ENCODE measurements around the gene CDCA7. TPM values are rescaled to one million over a fixed set of nuclear protein-coding genes. Genes with fewer than 3 reads are reported as not detected.

The CDCA7 gene
- total and polyA plus RNA-seq, 2 donors from 2014 or later: 0.34 to 2.0 TPM

GRCh38 chr2:173358616-173359015 is 3.9 kb downstream of the CDCA7 start:
- Histone ChIP-seq H3K27ac (ENCODE audit: low read depth in 2 of 2, low read length in 2 of 2) (no peak overlapping the region), H3K4me1 (ENCODE audit: control insufficient read depth in 2 of 3, insufficient read depth in 2 of 3, low read depth in 1 of 3, low read length in 3 of 3) (peaks cover 0 to 4% (median 0%) of the 10 kb centered on the region in 3 donors), H3K27me3 (ENCODE audit: control insufficient read depth, insufficient read depth, low read length) (no peaks in the 10 kb centered on the region), H3K9me3 (ENCODE audit: control insufficient read depth in 2 of 3, insufficient read depth in 1 of 3, low read length in 3 of 3) (no peaks in the 10 kb centered on the region), H3K9ac (ENCODE audit: low read length in 3 of 3) (no peak overlapping the region), H3K36me3 (ENCODE audit: control insufficient read depth in 2 of 3, insufficient read depth in 3 of 3, low read length in 3 of 3) (no peaks in the 10 kb centered on the region), H3K4me3 (ENCODE audit: low read length in 3 of 3) (no peak overlapping the region)
- FAIRE-seq: no peak
- intact Hi-C loops (cut with DNase I): no loop called here
- DNase-seq: no peak
- TF ChIP-seq, protein P1, sequence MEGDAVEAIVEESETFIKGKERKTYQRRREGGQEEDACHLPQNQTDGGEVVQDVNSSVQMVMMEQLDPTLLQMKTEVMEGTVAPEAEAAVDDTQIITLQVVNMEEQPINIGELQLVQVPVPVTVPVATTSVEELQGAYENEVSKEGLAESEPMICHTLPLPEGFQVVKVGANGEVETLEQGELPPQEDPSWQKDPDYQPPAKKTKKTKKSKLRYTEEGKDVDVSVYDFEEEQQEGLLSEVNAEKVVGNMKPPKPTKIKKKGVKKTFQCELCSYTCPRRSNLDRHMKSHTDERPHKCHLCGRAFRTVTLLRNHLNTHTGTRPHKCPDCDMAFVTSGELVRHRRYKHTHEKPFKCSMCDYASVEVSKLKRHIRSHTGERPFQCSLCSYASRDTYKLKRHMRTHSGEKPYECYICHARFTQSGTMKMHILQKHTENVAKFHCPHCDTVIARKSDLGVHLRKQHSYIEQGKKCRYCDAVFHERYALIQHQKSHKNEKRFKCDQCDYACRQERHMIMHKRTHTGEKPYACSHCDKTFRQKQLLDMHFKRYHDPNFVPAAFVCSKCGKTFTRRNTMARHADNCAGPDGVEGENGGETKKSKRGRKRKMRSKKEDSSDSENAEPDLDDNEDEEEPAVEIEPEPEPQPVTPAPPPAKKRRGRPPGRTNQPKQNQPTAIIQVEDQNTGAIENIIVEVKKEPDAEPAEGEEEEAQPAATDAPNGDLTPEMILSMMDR (IDR thresholded peaks at IDR 0.05; ENCODE audit: borderline replicate concordance, extremely low read depth, insufficient read depth): no peak

DNA sequence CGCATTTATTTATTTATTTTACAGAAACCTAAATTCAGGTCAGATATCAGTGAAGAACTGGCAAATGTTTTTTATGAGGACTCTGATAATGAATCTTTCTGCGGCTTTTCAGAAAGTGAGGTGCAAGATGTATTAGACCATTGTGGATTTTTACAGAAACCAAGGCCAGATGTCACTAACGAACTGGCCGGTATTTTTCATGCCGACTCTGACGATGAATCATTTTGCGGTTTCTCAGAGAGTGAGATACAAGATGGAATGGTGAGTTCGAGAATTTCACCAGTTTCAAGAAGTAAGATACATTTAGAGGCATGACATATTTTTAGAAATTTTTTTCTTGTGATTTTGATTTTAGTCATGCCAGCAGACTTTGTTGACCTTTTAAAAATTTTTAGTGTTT is 4.6 kb downstream of the CDCA7 start:
- H3K27me3 ChIP-seq (ENCODE audit: control insufficient read depth, insufficient read depth, low read length): no peaks in the 10 kb centered on the region
- TF ChIP-seq, protein P1 (IDR thresholded peaks at IDR 0.05; ENCODE audit: borderline replicate concordance, extremely low read depth, insufficient read depth): no peak
- peaks cover 0 to 3% (median 0%) of the 10 kb centered on the region in 3 donors for H3K4me1 ChIP-seq (ENCODE audit: control insufficient read depth in 2 of 3, insufficient read depth in 2 of 3, low read depth in 1 of 3, low read length in 3 of 3)
- no peaks in the 10 kb centered on the region for H3K9me3 ChIP-seq (ENCODE audit: control insufficient read depth in 2 of 3, insufficient read depth in 1 of 3, low read length in 3 of 3)
- intact Hi-C loops (cut with DNase I): no loop called here
- FAIRE-seq (no peak), DNase-seq (no peak)
- H3K4me3 ChIP-seq (ENCODE audit: low read length in 3 of 3): no peak overlapping the region
- no peak overlapping the region for H3K9ac ChIP-seq (ENCODE audit: low read length in 3 of 3)
- H3K36me3 ChIP-seq (ENCODE audit: control insufficient read depth in 2 of 3, insufficient read depth in 3 of 3, low read length in 3 of 3): no peaks in the 10 kb centered on the region
- H3K27ac ChIP-seq (ENCODE audit: low read depth in 2 of 2, low read length in 2 of 2): no peak overlapping the region

GRCh38 chr2:173370198-173370597 is 15.5 kb downstream of the CDCA7 start:
- no peak for FAIRE-seq

More at GRCh38 chr2:173370198-173370597, 15.5 kb downstream of the CDCA7 start:
- no peak overlapping the region for H3K4me3 ChIP-seq (ENCODE audit: low read length in 3 of 3)
- no peaks in the 10 kb centered on the region for H3K27me3 ChIP-seq (ENCODE audit: control insufficient read depth, insufficient read depth, low read length)
- H3K4me1 ChIP-seq (ENCODE audit: control insufficient read depth in 2 of 3, insufficient read depth in 2 of 3, low read depth in 1 of 3, low read length in 3 of 3): no peaks in the 10 kb centered on the region
- H3K9me3 ChIP-seq (ENCODE audit: control insufficient read depth in 2 of 3, insufficient read depth in 1 of 3, low read length in 3 of 3): no peaks in the 10 kb centered on the region
- no peaks in the 10 kb centered on the region for H3K36me3 ChIP-seq (ENCODE audit: control insufficient read depth in 2 of 3, insufficient read depth in 3 of 3, low read length in 3 of 3)
- H3K9ac ChIP-seq (ENCODE audit: low read length in 3 of 3): no peak overlapping the region
- no peak overlapping the region for H3K27ac ChIP-seq (ENCODE audit: low read depth in 2 of 2, low read length in 2 of 2)
- TF ChIP-seq, protein P1 (IDR thresholded peaks at IDR 0.05; ENCODE audit: borderline replicate concordance, extremely low read depth, insufficient read depth): no peak
- DNase-seq: no peak
- intact Hi-C loops (cut with DNase I): no loop called here
